ENCODE measurements around the gene BCAR1. TPM values are rescaled to one million over a fixed set of nuclear protein-coding genes. Genes with fewer than 3 reads are reported as not detected.

Gene BCAR1, protein sequence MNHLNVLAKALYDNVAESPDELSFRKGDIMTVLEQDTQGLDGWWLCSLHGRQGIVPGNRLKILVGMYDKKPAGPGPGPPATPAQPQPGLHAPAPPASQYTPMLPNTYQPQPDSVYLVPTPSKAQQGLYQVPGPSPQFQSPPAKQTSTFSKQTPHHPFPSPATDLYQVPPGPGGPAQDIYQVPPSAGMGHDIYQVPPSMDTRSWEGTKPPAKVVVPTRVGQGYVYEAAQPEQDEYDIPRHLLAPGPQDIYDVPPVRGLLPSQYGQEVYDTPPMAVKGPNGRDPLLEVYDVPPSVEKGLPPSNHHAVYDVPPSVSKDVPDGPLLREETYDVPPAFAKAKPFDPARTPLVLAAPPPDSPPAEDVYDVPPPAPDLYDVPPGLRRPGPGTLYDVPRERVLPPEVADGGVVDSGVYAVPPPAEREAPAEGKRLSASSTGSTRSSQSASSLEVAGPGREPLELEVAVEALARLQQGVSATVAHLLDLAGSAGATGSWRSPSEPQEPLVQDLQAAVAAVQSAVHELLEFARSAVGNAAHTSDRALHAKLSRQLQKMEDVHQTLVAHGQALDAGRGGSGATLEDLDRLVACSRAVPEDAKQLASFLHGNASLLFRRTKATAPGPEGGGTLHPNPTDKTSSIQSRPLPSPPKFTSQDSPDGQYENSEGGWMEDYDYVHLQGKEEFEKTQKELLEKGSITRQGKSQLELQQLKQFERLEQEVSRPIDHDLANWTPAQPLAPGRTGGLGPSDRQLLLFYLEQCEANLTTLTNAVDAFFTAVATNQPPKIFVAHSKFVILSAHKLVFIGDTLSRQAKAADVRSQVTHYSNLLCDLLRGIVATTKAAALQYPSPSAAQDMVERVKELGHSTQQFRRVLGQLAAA
- 63.0 and 68.4 TPM in 2 replicates for total RNA-seq (2014; rRNA removed; shearing (Covaris generic))

DNA sequence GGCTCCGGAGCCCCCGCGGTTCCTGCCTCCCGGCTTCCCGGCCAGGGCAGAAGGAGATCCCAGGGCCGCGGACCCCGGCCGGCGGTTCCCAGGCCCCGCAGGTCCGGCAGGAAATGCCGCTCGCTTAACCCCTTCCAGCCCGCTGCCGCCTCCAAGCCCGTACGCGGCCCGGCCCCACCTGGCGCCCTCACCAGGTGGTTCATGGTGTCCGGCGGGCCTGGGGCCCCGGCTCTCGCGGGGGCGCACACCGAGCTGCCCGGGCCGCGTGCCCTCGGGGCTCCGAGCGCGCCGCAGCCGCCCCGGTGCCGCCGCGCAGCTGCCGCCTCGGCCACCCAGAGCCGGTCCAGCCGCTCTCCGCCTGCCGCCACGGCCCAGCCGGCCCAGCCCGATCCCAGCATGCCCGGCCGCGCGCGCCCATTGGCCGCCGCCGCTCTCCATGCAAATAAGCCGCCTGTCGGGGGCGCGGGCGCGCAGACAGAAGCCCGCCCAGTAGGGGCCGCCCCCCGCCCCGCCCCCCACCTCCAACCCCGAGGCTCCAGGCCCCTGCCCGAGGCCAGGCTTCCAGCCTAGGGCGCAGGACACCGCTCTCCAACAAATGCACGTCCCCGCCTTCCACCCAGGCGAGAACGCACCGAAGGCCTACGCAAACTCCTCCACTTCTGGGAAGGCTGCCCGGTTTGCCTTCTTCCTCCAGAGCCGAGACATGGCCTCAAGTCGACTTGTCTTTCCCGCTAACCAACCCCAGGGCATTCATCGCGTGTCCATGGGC lies at the start of gene BCAR1:
Gene BCAR1 (minus strand): TSS at position 345 of the 769 bp plus-strand sequence. CDS start 142 bp downstream, at position 203.
- peak; percentile 99 for DNase-seq
- peak within 1 kb of the TSS; percentile 88 for H3K4me3 ChIP-seq (ENCODE audit: insufficient read depth, low read depth, low read length)
- H3K27me3 ChIP-seq (ENCODE audit: control insufficient read depth, insufficient read depth, low read length): no peaks in the 10 kb centered on the region
- peaks cover 2% of the 10 kb centered on the region for H3K36me3 ChIP-seq (replicated peaks; ENCODE audit: control insufficient read depth, insufficient read depth, low read length)

DNA sequence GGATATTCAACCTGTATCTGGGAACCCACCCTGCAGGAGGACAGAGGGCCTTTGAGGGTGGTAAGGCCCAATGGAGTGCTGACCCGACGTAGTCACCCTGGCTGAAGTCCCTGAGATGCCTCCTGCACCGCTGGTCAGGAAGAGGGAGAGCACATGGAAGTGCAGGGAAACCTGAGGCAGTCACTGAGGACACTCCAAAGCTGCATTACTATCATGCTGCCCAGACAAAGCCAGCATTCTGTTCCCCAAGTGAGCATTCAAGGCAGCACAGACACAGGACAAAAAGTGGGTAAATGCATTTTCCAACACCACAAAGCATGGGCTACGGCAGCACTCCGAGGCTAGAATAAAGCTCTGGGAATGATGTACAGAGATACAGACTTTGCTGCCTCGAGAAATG lies 46.8 kb upstream of the BCAR1 start:
- H3K36me3 ChIP-seq (replicated peaks; ENCODE audit: control insufficient read depth, insufficient read depth, low read length): peaks cover 17% of the 10 kb centered on the region
- H3K27me3 ChIP-seq (ENCODE audit: control insufficient read depth, insufficient read depth, low read length): no peaks in the 10 kb centered on the region
- DNase-seq: no peak
- H3K4me3 ChIP-seq (ENCODE audit: insufficient read depth, low read depth, low read length): no peak overlapping the region

DNA sequence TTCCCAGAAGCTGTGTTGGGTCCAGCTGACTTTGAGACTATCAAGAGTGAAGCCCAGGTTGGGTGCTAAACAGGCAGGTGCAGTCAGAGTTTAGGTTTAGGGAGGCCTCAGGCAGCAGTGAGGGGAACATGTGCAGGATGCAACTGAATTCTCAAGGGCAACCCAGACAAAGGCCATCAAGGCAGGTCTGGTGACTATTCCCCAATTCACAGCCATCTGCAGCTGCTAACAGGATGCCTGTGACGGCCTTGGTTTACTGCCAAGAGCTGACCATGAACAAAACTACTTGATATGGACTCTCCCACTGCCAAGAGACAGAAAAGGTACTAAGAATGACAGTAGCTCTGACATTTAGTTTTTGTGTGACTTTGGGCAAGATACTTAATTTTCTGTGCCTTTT lies 45.2 kb upstream of the BCAR1 start:
- DNase-seq: no peak
- Histone ChIP-seq H3K27me3 (ENCODE audit: control insufficient read depth, insufficient read depth, low read length) (no peaks in the 10 kb centered on the region), H3K36me3 (replicated peaks; ENCODE audit: control insufficient read depth, insufficient read depth, low read length) (peaks cover 15% of the 10 kb centered on the region), H3K4me3 (ENCODE audit: insufficient read depth, low read depth, low read length) (no peak overlapping the region)

DNA sequence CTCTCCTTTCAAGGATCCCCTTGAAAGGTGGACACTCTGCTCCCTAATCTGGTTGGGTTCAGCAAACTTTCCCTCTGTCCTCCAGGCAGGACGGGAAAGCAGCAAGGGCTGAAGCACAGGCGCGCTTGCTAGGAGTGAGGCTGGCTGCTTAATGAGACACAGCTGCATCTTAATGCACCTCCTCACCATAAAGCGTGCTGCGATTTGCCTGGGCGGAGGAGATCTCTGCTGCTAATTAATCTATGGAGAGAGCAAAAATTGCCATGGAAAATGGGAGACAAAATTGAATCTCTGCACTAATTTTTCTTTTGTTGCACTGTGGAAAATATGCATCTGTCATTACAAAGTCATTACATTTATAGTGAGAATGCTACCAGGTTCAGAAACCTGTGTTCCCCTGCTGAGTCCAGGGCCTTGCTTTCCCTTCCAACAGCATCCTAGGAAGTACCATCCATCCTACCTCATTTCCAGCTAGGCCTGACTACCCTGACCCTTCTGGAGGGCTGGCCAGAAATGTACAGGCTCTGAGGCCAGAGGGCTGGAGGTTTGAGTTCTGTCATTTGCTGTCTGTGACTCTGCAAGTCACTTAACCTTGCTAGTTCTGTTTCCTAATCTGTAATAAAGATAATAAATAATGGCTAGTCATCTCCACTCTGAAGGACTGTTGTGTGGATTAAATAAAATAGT lies 43.5 kb upstream of the BCAR1 start:
- no peak overlapping the region for H3K4me3 ChIP-seq (ENCODE audit: insufficient read depth, low read depth, low read length)
- no peak for DNase-seq
- H3K36me3 ChIP-seq (replicated peaks; ENCODE audit: control insufficient read depth, insufficient read depth, low read length): peaks cover 16% of the 10 kb centered on the region
- no peaks in the 10 kb centered on the region for H3K27me3 ChIP-seq (ENCODE audit: control insufficient read depth, insufficient read depth, low read length)

DNA sequence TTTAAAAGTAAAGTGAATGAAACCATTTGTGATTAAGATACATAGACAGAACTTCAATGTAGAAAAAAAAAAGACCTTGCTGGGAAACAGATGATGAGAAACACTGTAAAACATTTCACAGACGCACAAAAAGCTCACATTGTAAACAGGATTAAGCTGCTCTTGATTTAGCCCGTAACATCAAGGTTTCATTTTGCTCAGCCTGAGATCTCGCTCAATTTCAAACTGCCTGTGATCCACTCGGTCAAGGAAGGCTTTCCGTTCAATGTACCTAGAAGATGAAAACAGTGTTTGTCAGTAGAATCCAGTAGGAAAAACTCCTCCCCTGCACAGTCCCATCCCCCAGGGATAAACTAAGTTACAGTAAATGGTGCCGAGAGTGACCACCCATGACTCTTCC lies 42.3 kb upstream of the BCAR1 start:
- Histone ChIP-seq H3K36me3 (replicated peaks; ENCODE audit: control insufficient read depth, insufficient read depth, low read length) (peaks cover 16% of the 10 kb centered on the region), H3K4me3 (ENCODE audit: insufficient read depth, low read depth, low read length) (no peak overlapping the region), H3K27me3 (ENCODE audit: control insufficient read depth, insufficient read depth, low read length) (no peaks in the 10 kb centered on the region)
- no peak for DNase-seq

DNA sequence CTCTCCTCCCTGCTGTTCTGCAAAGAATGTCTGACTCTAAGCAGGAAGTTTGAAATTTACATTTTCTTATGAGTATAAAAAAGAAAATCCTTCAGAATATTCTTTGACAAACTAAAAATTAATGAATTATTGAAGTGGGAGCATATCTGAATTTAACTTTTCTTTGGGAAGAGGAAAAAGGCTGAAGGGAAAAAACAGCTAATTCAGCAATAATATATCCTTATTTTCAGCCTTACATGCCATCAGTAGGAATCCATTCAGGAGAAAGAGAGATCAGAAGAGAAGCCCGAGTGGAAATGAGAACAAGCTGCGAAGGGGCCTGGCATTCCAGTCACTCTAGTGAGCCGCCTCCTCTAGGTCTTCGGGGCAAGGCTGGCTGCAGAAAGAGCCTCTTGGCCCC lies 41.7 kb upstream of the BCAR1 start:
- H3K36me3 ChIP-seq (replicated peaks; ENCODE audit: control insufficient read depth, insufficient read depth, low read length): peaks cover 15% of the 10 kb centered on the region
- no peak for DNase-seq
- H3K27me3 ChIP-seq (ENCODE audit: control insufficient read depth, insufficient read depth, low read length): no peaks in the 10 kb centered on the region
- no peak overlapping the region for H3K4me3 ChIP-seq (ENCODE audit: insufficient read depth, low read depth, low read length)

DNA sequence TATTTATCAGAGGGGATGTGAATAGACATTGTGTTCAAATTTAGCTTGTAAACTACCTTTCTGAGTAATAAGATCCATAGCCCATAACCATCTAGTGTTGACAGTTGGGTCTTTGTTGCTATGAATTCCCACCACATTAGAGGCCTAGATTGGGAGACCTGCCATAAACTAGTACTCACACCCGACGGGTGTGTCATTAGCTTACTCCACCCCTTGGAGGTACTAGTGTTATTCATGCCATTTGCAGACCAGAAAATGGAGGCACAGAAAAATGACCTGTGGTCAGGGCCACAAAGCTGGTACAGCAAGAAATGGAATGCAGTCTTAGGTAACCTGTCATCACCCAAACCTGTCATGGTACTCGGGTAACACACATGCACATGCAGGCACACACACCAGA lies 41.3 kb upstream of the BCAR1 start:
- Histone ChIP-seq H3K36me3 (replicated peaks; ENCODE audit: control insufficient read depth, insufficient read depth, low read length) (peaks cover 15% of the 10 kb centered on the region), H3K27me3 (ENCODE audit: control insufficient read depth, insufficient read depth, low read length) (no peaks in the 10 kb centered on the region), H3K4me3 (ENCODE audit: insufficient read depth, low read depth, low read length) (no peak overlapping the region)
- DNase-seq: no peak

DNA sequence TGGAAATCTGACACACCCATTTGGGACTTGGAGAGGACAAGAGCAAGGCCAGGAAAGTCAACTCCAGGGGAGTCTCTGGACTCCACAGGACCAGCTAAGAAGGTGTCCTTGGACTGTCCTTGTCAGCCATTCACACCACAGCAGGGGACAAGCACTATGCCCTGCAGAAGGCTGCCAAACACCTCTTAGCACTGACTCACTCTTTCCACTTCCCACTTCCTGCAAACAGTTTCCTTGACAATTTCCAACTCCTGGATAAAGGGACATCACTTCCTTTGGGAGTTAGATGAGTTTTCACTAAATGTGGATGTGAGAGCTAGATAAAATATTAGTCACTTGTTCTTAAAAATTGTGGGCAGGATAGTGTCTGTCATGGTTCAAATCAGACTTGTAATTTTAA lies 37.8 kb upstream of the BCAR1 start:
- no peak overlapping the region for H3K4me3 ChIP-seq (ENCODE audit: insufficient read depth, low read depth, low read length)
- H3K36me3 ChIP-seq (replicated peaks; ENCODE audit: control insufficient read depth, insufficient read depth, low read length): peaks cover 10% of the 10 kb centered on the region
- no peaks in the 10 kb centered on the region for H3K27me3 ChIP-seq (ENCODE audit: control insufficient read depth, insufficient read depth, low read length)
- no peak for DNase-seq

DNA sequence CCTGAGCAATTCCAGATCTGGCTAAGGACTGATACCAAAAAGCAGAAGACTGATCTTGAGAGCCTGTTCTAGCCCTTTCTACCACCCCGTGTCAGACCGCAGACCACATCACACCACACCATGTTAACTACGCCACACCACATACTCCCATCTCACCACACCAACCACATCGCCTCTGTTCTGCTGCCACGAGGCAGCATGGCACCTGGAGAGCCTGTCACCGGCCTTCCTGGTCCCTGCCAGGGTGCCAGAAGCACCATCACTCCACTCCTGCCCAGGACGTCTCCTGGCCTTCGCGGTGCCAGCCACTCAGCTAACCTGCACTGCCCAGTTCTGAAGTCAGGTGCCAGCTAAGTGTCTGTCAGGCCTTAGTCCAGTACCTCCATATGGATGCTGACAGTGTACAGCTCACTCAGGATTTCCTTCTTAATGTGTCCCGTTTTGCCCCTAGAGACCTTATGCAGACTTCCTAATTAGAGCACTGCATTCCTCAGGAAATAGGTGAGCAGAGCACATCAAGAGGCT lies 37.2 kb upstream of the BCAR1 start:
- Histone ChIP-seq H3K36me3 (replicated peaks; ENCODE audit: control insufficient read depth, insufficient read depth, low read length) (peaks cover 10% of the 10 kb centered on the region), H3K4me3 (ENCODE audit: insufficient read depth, low read depth, low read length) (no peak overlapping the region), H3K27me3 (ENCODE audit: control insufficient read depth, insufficient read depth, low read length) (no peaks in the 10 kb centered on the region)
- DNase-seq: no peak

DNA sequence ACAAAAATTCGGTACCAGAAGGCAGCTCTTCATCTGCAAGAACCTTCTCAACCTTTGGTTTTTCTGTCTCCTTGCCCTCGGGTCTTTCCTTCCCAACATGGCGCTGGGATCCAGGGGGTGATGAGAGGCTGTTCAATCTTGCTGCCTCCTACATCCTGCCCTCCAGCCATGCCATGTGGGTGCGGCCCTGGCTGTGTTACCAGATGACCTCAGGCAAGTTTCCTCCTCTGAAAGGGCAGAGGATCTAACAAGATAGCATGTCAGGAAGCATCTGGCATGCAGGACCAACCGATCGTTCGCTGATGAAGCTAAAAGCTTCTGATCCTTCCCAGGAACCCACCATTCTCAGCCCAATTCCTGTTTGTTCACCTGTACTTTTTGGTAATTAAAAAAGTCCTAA lies 36.8 kb upstream of the BCAR1 start:
- H3K36me3 ChIP-seq (replicated peaks; ENCODE audit: control insufficient read depth, insufficient read depth, low read length): peaks cover 10% of the 10 kb centered on the region
- no peak for DNase-seq
- H3K4me3 ChIP-seq (ENCODE audit: insufficient read depth, low read depth, low read length): no peak overlapping the region
- no peaks in the 10 kb centered on the region for H3K27me3 ChIP-seq (ENCODE audit: control insufficient read depth, insufficient read depth, low read length)

DNA sequence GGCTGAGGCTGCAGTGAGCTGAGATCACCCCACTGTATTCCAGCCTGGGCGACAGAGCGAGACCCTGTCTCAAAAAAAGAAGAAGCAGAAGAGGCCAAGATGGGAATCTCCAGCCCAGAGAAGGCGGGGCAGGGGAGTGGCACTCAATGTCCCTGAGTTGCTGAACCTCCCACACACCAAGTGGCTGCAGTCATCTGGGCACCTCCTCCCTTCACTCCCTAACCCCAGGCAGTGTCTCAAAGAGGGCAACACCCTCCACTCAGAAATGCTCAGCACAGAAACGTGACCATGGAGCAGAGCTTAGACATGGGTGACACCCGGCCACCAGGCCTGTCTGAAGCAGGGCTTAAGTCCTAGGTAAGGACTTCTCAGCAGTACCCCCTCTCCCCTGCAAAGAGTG lies 36.3 kb upstream of the BCAR1 start:
- Histone ChIP-seq H3K36me3 (replicated peaks; ENCODE audit: control insufficient read depth, insufficient read depth, low read length) (peaks cover 7% of the 10 kb centered on the region), H3K4me3 (ENCODE audit: insufficient read depth, low read depth, low read length) (no peak overlapping the region), H3K27me3 (ENCODE audit: control insufficient read depth, insufficient read depth, low read length) (no peaks in the 10 kb centered on the region)
- no peak for DNase-seq

DNA sequence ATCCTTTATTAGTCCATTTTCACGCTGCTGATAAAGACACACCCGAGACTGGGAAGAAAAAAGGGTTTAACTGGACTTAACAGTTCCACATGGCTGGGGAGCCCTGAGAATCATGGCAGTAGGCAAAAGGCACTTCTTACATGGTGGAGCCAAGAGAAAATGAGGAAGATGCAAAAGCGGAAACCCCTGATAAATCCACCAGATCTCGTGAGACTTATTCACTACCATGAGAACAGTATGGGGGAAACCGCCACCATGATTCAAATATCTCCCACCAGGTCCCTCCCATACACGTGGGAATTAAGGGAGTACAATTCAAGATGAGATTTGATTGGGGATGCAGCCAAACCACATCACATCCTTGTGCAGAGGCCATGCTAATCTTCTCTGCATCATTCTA lies 35.0 kb upstream of the BCAR1 start:
- no peak for DNase-seq
- Histone ChIP-seq H3K27me3 (ENCODE audit: control insufficient read depth, insufficient read depth, low read length) (no peaks in the 10 kb centered on the region), H3K36me3 (replicated peaks; ENCODE audit: control insufficient read depth, insufficient read depth, low read length) (peaks cover 4% of the 10 kb centered on the region), H3K4me3 (ENCODE audit: insufficient read depth, low read depth, low read length) (no peak overlapping the region)

DNA sequence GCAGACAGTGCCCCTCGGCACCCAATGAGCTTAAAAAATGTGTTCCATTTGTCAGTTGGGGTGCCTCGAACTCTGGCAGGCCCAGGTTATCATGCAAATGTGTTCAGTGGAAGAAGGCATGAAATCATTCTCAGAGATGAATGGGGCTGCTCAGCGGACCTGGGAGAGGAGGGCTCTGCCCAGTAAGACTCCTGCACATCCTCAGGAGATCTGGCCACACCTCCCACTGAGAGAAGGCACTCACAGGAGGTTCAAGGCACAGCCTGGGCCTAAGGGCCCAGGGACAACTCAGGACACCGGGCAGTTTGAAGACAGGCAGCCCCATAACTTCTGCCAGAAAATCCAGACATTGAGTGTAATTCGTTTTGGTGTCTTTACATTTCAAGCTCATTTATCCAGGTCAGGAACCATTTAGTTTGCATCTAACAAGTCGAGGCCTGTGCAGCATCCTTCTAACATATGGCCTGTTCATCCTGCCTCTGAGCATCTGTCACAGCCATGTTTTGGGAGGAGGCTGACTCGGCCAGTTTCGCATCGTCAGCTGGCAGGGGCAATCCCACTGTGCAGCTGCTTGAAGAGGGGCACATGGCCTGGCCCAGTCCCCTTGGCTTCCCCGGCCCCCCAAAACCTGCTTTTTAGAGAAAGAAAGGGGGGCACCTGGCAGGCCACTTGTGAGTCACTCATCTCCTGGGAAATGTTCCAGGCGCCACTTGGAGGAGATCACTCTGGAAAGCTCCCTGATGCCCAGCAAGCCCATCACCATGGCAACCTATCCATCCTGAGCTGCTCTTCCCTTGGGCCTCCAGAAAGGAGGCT lies 31.2 kb upstream of the BCAR1 start:
- H3K4me3 ChIP-seq (ENCODE audit: insufficient read depth, low read depth, low read length): no peak overlapping the region
- H3K36me3 ChIP-seq (replicated peaks; ENCODE audit: control insufficient read depth, insufficient read depth, low read length): no peaks in the 10 kb centered on the region
- no peaks in the 10 kb centered on the region for H3K27me3 ChIP-seq (ENCODE audit: control insufficient read depth, insufficient read depth, low read length)
- DNase-seq: no peak
